Mammary epithelial cell (primary cell): Measurements from ENCODE around the gene SLC17A1.

Source experiments
- EZH2 ChIP-seq: IDR thresholded peaks from 2 replicates; pipeline ENCODE4 v1.6.1; 2012; ENCODE audit warnings: low read length, inconsistent platforms, borderline replicate concordance
- TF ChIP-seq, protein P1 (sequence below), 2 donors: IDR thresholded peaks in 1 of 2; conservative IDR thresholded peaks in 1 of 2; 2 replicates each; pipeline ENCODE4 v1.5.1; 2011 to 2012; ENCODE audit warnings: inconsistent platforms in 2 of 2, low read length in 2 of 2, mild to moderate bottlenecking in 2 of 2, control low read depth in 1 of 2, low read depth in 1 of 2; ENCODE audit not compliant: insufficient read depth in 1 of 2; ENCODE audit errors: extremely low read depth in 1 of 2

DNA sequence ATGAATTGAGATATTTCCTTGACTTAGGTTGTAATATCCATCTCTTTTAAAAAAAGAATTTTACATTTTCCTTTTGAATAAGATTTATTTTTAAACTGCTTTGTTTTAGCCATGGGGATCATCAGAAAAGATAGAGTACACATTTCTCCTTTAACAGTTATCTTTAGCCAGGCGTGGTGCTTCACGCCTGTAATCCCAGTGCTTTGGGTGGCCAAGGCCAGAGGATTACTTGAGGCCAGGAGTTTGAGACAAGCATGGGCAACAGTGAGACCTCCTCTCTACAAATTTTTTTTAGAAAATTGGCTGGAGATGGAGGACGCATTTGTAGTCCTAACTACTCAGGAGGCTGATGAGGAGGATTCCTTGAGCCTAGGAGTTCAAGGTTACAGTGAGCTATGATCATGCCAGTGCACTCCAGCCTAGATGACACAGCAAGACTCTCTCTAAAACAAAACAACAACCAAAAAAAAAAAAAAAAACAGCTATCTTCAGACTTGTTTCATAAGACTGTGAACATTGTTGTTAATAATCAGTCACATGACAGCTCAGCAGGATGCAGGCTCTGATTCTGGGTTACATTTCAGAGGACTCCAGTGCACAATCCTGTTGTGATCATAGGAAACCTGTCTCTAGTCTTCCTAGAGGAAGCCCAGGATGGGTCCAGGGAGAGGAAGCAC lies 44.2 kb upstream of the SLC17A1 start:
- TF ChIP-seq, protein P1, sequence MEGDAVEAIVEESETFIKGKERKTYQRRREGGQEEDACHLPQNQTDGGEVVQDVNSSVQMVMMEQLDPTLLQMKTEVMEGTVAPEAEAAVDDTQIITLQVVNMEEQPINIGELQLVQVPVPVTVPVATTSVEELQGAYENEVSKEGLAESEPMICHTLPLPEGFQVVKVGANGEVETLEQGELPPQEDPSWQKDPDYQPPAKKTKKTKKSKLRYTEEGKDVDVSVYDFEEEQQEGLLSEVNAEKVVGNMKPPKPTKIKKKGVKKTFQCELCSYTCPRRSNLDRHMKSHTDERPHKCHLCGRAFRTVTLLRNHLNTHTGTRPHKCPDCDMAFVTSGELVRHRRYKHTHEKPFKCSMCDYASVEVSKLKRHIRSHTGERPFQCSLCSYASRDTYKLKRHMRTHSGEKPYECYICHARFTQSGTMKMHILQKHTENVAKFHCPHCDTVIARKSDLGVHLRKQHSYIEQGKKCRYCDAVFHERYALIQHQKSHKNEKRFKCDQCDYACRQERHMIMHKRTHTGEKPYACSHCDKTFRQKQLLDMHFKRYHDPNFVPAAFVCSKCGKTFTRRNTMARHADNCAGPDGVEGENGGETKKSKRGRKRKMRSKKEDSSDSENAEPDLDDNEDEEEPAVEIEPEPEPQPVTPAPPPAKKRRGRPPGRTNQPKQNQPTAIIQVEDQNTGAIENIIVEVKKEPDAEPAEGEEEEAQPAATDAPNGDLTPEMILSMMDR (conservative IDR thresholded peaks at IDR 0.05 in 1 of 2, IDR thresholded peaks at IDR 0.05 in 1 of 2; ENCODE audit: extremely low read depth in 1 of 2, insufficient read depth in 1 of 2, low read depth in 1 of 2, low read length in 2 of 2): no peak
- TF ChIP-seq EZH2: no peak
